GM13976 (cell line): ENCODE data around the gene SMYD4.

Experiments used
- DNase-seq: peaks from one replicate; pipeline ENCODE4 v3.0.0; 2012; ENCODE audit warnings: low spot score
- CTCF ChIP-seq: IDR thresholded peaks from 2 replicates; pipeline ENCODE4 v1.5.1; 2012; ENCODE audit warnings: borderline replicate concordance, mild to moderate bottlenecking; ENCODE audit not compliant: insufficient read depth; ENCODE audit errors: extremely low read depth, missing control alignments, control extremely low read depth
- in situ Hi-C: fragments of 300-500 bp; cut with MboI; formaldehyde crosslinking; loops from one replicate; pipeline ENCODE4 v1.12.0; 2022; ENCODE audit warnings: low sequenced_read_pairs, mixed read lengths, inconsistent platforms; ENCODE audit not compliant: unreplicated experiment

SMYD4 gene

GRCh38 chr17:1796800-1797199 is 32.9 kb downstream of the SMYD4 start:
- DNase-seq = no peak
- no peak for TF ChIP-seq CTCF
- in situ Hi-C loops = no loop called here

- no peak for DNase-seq
- in situ Hi-C loops = no loop called here
- TF ChIP-seq CTCF = no peak
These were observed 36.3 kb downstream of the SMYD4 start for GRCh38 chr17:1793447-1793806.

DNA sequence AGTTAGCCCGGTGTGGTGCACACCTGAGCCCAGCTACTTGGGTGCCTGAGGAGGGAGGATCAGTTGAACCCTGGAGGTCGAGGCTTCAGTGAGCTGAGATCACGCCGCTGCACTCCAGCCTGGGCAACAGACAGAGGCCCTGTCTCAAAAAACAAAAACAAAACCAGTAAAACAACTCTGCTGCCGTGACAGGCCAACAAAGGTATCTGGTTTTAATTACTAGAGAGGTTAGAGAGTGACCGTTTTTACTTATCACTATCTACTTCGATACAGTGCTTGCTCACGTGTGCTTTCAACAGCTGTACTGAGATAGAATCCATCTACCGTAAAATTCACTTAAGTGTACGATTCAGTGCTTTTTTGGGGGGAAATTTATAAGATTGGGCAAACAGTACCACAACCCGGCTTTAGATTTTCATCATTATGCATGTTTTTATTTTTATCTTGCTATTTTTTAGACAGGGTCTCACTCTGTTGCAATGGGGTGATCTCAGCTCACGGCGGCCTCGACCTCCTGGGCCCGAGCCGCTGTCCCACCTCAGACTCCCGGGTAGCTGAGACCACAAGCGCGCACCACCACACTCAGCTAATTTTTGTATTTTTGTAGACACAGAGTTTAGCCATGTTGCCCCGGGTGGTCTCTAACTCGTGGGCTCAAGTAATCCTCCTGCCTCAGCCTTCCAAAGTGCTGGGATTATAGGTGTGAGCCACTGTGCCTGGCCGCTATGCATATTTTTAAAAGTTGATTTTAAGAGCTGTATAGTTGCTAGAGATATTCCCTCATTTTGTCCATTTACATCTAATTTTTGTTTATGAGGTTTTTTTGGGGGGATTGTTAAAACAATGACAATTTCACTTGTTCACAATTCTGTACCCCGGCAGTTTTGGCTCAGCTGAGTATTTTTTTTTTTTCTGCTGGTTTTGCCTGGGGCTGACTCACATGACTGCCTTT is 36.9 kb downstream of the SMYD4 start:
- TF ChIP-seq CTCF = no peak
- in situ Hi-C loops = no loop called here
- no peak for DNase-seq

DNA sequence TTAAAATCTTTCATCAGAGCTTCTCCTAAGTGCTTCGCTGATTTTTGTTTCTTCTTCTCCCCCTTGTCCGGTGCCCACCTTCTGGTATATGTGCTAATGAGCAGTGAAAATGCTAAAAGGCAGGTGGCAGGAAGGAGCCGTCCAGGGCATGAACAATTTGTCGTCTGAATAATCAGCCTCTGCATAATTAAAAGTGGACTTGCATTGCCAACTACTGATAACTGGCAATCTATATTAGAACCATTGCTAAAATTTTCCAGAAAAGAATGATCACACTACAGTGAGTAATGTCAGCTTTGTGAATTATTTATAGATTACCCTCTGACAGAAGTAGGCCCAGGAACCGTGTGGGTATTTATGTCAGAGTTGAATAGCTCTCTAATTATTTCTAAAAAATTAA is 39.8 kb downstream of the SMYD4 start:
- in situ Hi-C loops = no loop called here
- no peak for TF ChIP-seq CTCF
- no peak for DNase-seq

DNA sequence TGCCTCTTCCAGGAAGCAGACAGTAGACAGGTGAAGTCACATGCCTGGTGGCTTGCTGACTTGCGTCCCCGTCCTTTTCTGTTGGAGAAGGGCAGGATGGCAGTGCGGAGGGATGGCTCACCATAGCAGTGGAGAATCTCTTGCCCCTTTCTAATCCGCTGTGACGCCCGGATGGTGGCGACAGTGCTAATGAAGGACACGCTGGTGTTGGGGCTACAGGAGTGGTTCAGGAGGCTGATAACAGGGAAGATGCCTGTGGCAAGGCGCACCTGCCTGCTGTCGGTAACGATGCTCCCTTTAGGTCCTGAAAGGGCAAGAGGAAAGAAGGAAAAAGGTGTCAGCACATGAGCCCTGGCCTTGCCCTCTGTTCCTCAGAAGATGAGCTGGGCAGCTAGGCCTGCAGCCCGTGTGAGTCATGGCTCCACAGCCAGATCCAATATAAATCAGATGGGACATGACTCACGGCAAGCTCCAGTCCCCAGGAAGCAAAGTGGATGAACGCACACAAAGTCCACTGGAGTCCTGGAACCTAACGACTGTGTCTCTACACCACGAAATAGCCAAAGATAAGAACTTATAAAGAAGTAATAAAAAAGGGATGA is 42.3 kb downstream of the SMYD4 start:
- no peak for TF ChIP-seq CTCF
- in situ Hi-C loops = no loop called here
- no peak for DNase-seq

GRCh38 chr17:1786708-1787107 is 43.0 kb downstream of the SMYD4 start:
- TF ChIP-seq CTCF = no peak
- DNase-seq = no peak
- in situ Hi-C loops = no loop called here

DNA sequence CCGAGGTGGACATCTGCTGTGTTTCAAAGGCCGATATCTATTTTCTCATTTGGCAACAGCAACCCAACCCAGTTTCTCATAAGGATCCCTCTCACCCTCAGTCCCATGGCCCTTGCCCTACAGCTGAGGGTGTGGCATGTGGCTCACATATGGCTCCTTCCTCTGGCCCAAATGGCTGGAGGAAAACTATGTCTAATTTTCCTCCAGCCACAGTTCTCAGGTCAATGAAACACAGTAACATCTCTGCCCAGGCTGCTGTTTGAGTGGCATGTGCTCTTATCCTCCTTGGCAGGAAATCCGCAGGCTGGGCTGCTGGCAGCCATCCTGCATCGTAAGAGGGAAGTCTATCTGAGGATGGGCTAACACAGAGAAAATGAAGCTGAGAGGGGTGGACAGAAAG is 43.8 kb downstream of the SMYD4 start:
- DNase-seq = no peak
- in situ Hi-C loops = no loop called here
- TF ChIP-seq CTCF = no peak
